ENCODE results near the gene SLC6A3. TPM values are rescaled to one million over a fixed set of nuclear protein-coding genes. Genes with fewer than 3 reads are reported as not detected.

Gene SLC6A3
- total RNA-seq, 1 donor from 2014 or later = not detected

GRCh38 chr5:1393571-1394501 lies 51.4 kb downstream of the SLC6A3 start:
- no peak for DNase-seq (ENCODE audit: low spot score, unreplicated experiment)
- H3K9me3 Mint-ChIP-seq (ENCODE audit: low read depth) = no peaks in the 10 kb centered on the region
- H3K4me3 Mint-ChIP-seq (ENCODE audit: low read depth) = no peak overlapping the region
- no peaks in the 10 kb centered on the region for H3K4me1 Mint-ChIP-seq (ENCODE audit: low read depth)
- TF ChIP-seq CTCF (IDR thresholded peaks at IDR 0.05; ENCODE audit: unreplicated experiment) = no peak
- H3K27me3 Mint-ChIP-seq = peaks cover 58% of the 10 kb centered on the region
- no peak overlapping the region for H3K27ac Mint-ChIP-seq
- no peaks in the 10 kb centered on the region for H3K36me3 Mint-ChIP-seq (ENCODE audit: insufficient read depth)

- Mint-ChIP-seq H3K9me3 (ENCODE audit: low read depth) (no peaks in the 10 kb centered on the region), H3K4me3 (ENCODE audit: low read depth) (no peak overlapping the region), H3K27me3 (peaks cover 61% of the 10 kb centered on the region), H3K27ac (no peak overlapping the region), H3K36me3 (ENCODE audit: insufficient read depth) (no peaks in the 10 kb centered on the region), H3K4me1 (ENCODE audit: low read depth) (no peaks in the 10 kb centered on the region)
- DNase-seq (ENCODE audit: low spot score, unreplicated experiment) = no peak
- TF ChIP-seq CTCF (IDR thresholded peaks at IDR 0.05; ENCODE audit: unreplicated experiment) = no peak
Measured at GRCh38 chr5:1392801-1393565, 52.3 kb downstream of the SLC6A3 start.

- H3K27me3 Mint-ChIP-seq = peaks cover 62% of the 10 kb centered on the region
- H3K36me3 Mint-ChIP-seq (ENCODE audit: insufficient read depth) = no peaks in the 10 kb centered on the region
- H3K27ac Mint-ChIP-seq = no peak overlapping the region
- H3K4me3 Mint-ChIP-seq (ENCODE audit: low read depth) = no peak overlapping the region
- no peaks in the 10 kb centered on the region for H3K9me3 Mint-ChIP-seq (ENCODE audit: low read depth)
- no peaks in the 10 kb centered on the region for H3K4me1 Mint-ChIP-seq (ENCODE audit: low read depth)
- no peak for TF ChIP-seq CTCF (IDR thresholded peaks at IDR 0.05; ENCODE audit: unreplicated experiment)
- no peak for DNase-seq (ENCODE audit: low spot score, unreplicated experiment)
Measured at GRCh38 chr5:1392261-1392660, 53.0 kb downstream of the SLC6A3 start.

- Mint-ChIP-seq H3K4me3 (ENCODE audit: low read depth) (no peak overlapping the region), H3K9me3 (ENCODE audit: low read depth) (no peaks in the 10 kb centered on the region), H3K4me1 (ENCODE audit: low read depth) (no peaks in the 10 kb centered on the region), H3K27me3 (peaks cover 62% of the 10 kb centered on the region), H3K36me3 (ENCODE audit: insufficient read depth) (no peaks in the 10 kb centered on the region), H3K27ac (no peak overlapping the region)
- TF ChIP-seq CTCF (IDR thresholded peaks at IDR 0.05; ENCODE audit: unreplicated experiment) = no peak
- DNase-seq (ENCODE audit: low spot score, unreplicated experiment) = no peak
Measured at GRCh38 chr5:1391691-1392090, 53.5 kb downstream of the SLC6A3 start.

- Mint-ChIP-seq H3K27me3 (peaks cover 62% of the 10 kb centered on the region), H3K4me1 (ENCODE audit: low read depth) (no peaks in the 10 kb centered on the region), H3K27ac (no peak overlapping the region), H3K4me3 (ENCODE audit: low read depth) (no peak overlapping the region), H3K9me3 (ENCODE audit: low read depth) (no peaks in the 10 kb centered on the region), H3K36me3 (ENCODE audit: insufficient read depth) (no peaks in the 10 kb centered on the region)
- DNase-seq (ENCODE audit: low spot score, unreplicated experiment) = no peak
- TF ChIP-seq CTCF (IDR thresholded peaks at IDR 0.05; ENCODE audit: unreplicated experiment) = no peak
Measured at GRCh38 chr5:1390861-1391600, 54.2 kb downstream of the SLC6A3 start.

Data from progenitor cell of endocrine pancreas (in vitro differentiated cells).